OCI-LY1 (cell line): Measurements from ENCODE around the gene GCN1.

Source experiments
- H2AFZ ChIP-seq: fragments of 200-600 bp; sonication (generic), shearing (Covaris generic); 2 replicates; pipeline ENCODE4 v1.6.0; 2014; ENCODE audit warnings: antibody characterized with exemption, mild to moderate bottlenecking, low read length
- H3F3A ChIP-seq: fragments of 200-600 bp; sonication (generic), shearing (Covaris generic); 2 replicates; pipeline ENCODE4 v1.6.0; 2014; ENCODE audit warnings: mild to moderate bottlenecking, antibody characterized with exemption, low read length, moderate library complexity; ENCODE audit not compliant: insufficient read depth
- H3K27ac ChIP-seq: fragments of 200-600 bp; sonication (generic); 2 replicates; pipeline ENCODE4 v1.5.1; 2014; ENCODE audit warnings: low read length, mixed run types, mild to moderate bottlenecking, low read depth; ENCODE audit not compliant: poor library complexity, severe bottlenecking
- H3K27me3 ChIP-seq: fragments of 200-600 bp; sonication (generic); 2 replicates; pipeline ENCODE4 v1.6.0; 2014; ENCODE audit warnings: antibody characterized with exemption, mild to moderate bottlenecking, low read length, moderate library complexity; ENCODE audit not compliant: insufficient read depth
- H3K36me3 ChIP-seq: fragments of 200-600 bp; sonication (generic); 2 replicates; pipeline ENCODE4 v1.6.1; 2014; ENCODE audit warnings: mild to moderate bottlenecking, antibody characterized with exemption, low read length, moderate library complexity, mixed read lengths; ENCODE audit not compliant: insufficient read depth
- H3K4me1 ChIP-seq: fragments of 200-600 bp; sonication (generic); 2 replicates; pipeline ENCODE4 v1.5.1; 2014; ENCODE audit warnings: mild to moderate bottlenecking, low read length, moderate library complexity; ENCODE audit not compliant: insufficient read depth, severe bottlenecking
- H3K4me2 ChIP-seq: fragments of 200-600 bp; sonication (generic), shearing (Covaris generic); 2 replicates; pipeline ENCODE4 v1.6.1; 2014; ENCODE audit warnings: low read length
- H3K4me3 ChIP-seq: fragments of 200-600 bp; sonication (generic); 2 replicates; pipeline ENCODE4 v1.5.1; 2014; ENCODE audit warnings: low read length, low read depth, mild to moderate bottlenecking, mixed read lengths; ENCODE audit not compliant: poor library complexity, severe bottlenecking
- H3K79me2 ChIP-seq: fragments of 200-600 bp; shearing (Covaris generic); 2 replicates; pipeline ENCODE4 v1.6.1; 2016; ENCODE audit warnings: mixed run types, low read length, mixed read lengths; ENCODE audit not compliant: insufficient read depth
- H3K9ac ChIP-seq: fragments of 200-600 bp; sonication (generic), shearing (Covaris generic); 2 replicates; pipeline ENCODE4 v1.6.1; 2014; ENCODE audit warnings: mild to moderate bottlenecking, low read length, mixed read lengths
- H3K9me2 ChIP-seq: fragments of 200-600 bp; sonication (generic), shearing (Covaris generic); 2 replicates; pipeline ENCODE4 v1.6.1; 2014; ENCODE audit warnings: low read depth, mild to moderate bottlenecking, low read length, mixed read lengths
- H3K9me3 ChIP-seq: fragments of 200-600 bp; shearing (Covaris generic); 2 replicates; pipeline ENCODE4 v1.6.1; 2014; ENCODE audit warnings: low read length, mixed read lengths
- H4K20me1 ChIP-seq: fragments of 200-600 bp; sonication (generic), shearing (Covaris generic); 2 replicates; pipeline ENCODE4 v1.6.0; 2016; ENCODE audit warnings: mild to moderate bottlenecking, low read length; ENCODE audit not compliant: insufficient read depth
- CTCF ChIP-seq: fragments of 200-600 bp; sonication (generic), shearing (Covaris generic); IDR thresholded peaks from 2 replicates; pipeline ENCODE4 v1.5.1; 2017; ENCODE audit warnings: mild to moderate bottlenecking, antibody characterized with exemption, low read length, moderate library complexity, mixed read lengths
- EZH2 ChIP-seq: fragments of 200-600 bp; sonication (generic), shearing (Covaris generic); IDR thresholded peaks from 2 replicates; pipeline ENCODE4 v1.8.0; 2017; ENCODE audit warnings: borderline replicate concordance, mixed run types, mild to moderate bottlenecking, antibody characterized with exemption, low read length, moderate library complexity, mixed read lengths

The GCN1 gene

GRCh38 chr12:120180975-120181374 lies 13.5 kb downstream of the GCN1 start:
- Histone ChIP-seq H3F3A (no peaks in the 10 kb centered on the region), H4K20me1 (no peaks in the 10 kb centered on the region), H3K9ac (no peak overlapping the region), H3K4me1 (no peaks in the 10 kb centered on the region), H3K27me3 (no peaks in the 10 kb centered on the region), H3K79me2 (no peaks in the 10 kb centered on the region), H3K9me3 (no peaks in the 10 kb centered on the region), H3K9me2 (no peaks in the 10 kb centered on the region), H2AFZ (no peak overlapping the region), H3K4me2 (no peak overlapping the region), H3K4me3 (no peak overlapping the region), H3K36me3 (peaks cover 95% of the 10 kb centered on the region), H3K27ac (no peak overlapping the region)
- TF ChIP-seq EZH2 = no peak
- TF ChIP-seq CTCF = no peak

- no peaks in the 10 kb centered on the region for H3K79me2 ChIP-seq
- no peaks in the 10 kb centered on the region for H3F3A ChIP-seq
- H3K4me3 ChIP-seq = no peak overlapping the region
- no peaks in the 10 kb centered on the region for H3K27me3 ChIP-seq
- H3K9me2 ChIP-seq = no peaks in the 10 kb centered on the region
- H2AFZ ChIP-seq = no peak overlapping the region
- no peaks in the 10 kb centered on the region for H3K9me3 ChIP-seq
- H3K36me3 ChIP-seq = peaks cover 93% of the 10 kb centered on the region
- H3K4me2 ChIP-seq = no peak overlapping the region
- H3K9ac ChIP-seq = no peak overlapping the region
- TF ChIP-seq CTCF = no peak
- peaks cover 9% of the 10 kb centered on the region for H3K4me1 ChIP-seq
- H3K27ac ChIP-seq = no peak overlapping the region
- H4K20me1 ChIP-seq = no peaks in the 10 kb centered on the region
Measured at GRCh38 chr12:120175537-120175936, 19.0 kb downstream of the GCN1 start.

- Histone ChIP-seq H3K4me2 (no peak overlapping the region), H3K4me1 (peaks cover 9% of the 10 kb centered on the region), H4K20me1 (no peaks in the 10 kb centered on the region), H3K79me2 (no peaks in the 10 kb centered on the region), H3K4me3 (no peak overlapping the region), H3K9me3 (no peaks in the 10 kb centered on the region), H3K9me2 (no peaks in the 10 kb centered on the region), H3F3A (no peaks in the 10 kb centered on the region), H3K9ac (no peak overlapping the region), H3K27ac (no peak overlapping the region), H2AFZ (no peak overlapping the region), H3K36me3 (peaks cover 93% of the 10 kb centered on the region), H3K27me3 (no peaks in the 10 kb centered on the region)
- TF ChIP-seq EZH2 = no peak
- TF ChIP-seq CTCF = no peak
Measured at GRCh38 chr12:120175062-120175461, 19.5 kb downstream of the GCN1 start.
